Suprapubic skin (tissue), 4 donors: ENCODE measurements around the gene TRAPPC2B.

Source experiments
- POLR2A ChIP-seq, 2 donors: fragments of 450-650 bp; IDR thresholded peaks; one replicate each; pipeline ENCODE4 v1.6.1; 2017; ENCODE audit warnings: antibody characterized with exemption in 2 of 2, mild to moderate bottlenecking in 2 of 2, moderate library complexity in 2 of 2
- POLR2AphosphoS5 ChIP-seq, 3 donors: sonication (generic); formaldehyde crosslinking; IDR thresholded peaks; one replicate each; pipeline ENCODE4 v1.6.1; 2017; ENCODE audit warnings: antibody characterized with exemption in 3 of 3

DNA sequence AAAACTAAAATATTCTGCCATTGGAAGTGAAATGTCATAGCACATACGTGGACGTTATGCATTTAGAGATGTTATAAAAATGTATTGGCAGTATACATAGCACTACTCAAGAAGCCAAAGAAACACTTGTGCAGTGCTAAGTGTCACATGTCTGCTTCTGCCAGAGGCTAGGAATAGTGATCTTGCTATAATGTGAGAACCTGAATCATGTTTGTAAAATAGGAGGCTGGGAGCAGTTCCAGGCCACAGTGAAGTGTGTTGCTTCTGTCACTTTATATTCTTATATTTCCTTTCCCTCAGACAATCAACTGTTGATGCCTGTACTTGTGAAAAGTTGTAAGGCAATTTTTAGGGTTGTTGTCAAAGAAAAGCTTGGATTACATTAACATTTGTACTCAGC is 3.4 kb downstream of the TRAPPC2B start:
- no peak for TF ChIP-seq POLR2A (IDR thresholded peaks at IDR 0.05)
- no peak for TF ChIP-seq POLR2AphosphoS5 (IDR thresholded peaks at IDR 0.05)
